ENCODE measurements around the gene OR52B6.
"Not testable (repeated sequence)": the region's sequence is repeated elsewhere in the genome, so short reads cannot be mapped to it uniquely, and the experiment has no call there.

Gene OR52B6

GRCh38 chr11:5564259-5565019, 16.2 kb upstream of the OR52B6 start:
- Histone ChIP-seq H3K36me3 (ENCODE audit: control insufficient read depth, insufficient read depth, low read length) (no peaks in the 10 kb centered on the region), H3K4me1 (ENCODE audit: control insufficient read depth, insufficient read depth, low read length) (no peaks in the 10 kb centered on the region), H3K27ac (ENCODE audit: low read depth, low read length) (no peak overlapping the region), H3K9ac (ENCODE audit: low read length) (no peak overlapping the region), H3K27me3 (ENCODE audit: control insufficient read depth, insufficient read depth, low read length) (no peaks in the 10 kb centered on the region), H3K4me3 (ENCODE audit: low read length) (no peak overlapping the region)

GRCh38 chr11:5574654-5575053, 6.0 kb upstream of the OR52B6 start:
- H3K4me3 ChIP-seq (ENCODE audit: low read length), result no peak overlapping the region
- H3K9ac ChIP-seq (ENCODE audit: low read length), result no peak overlapping the region
- no peaks in the 10 kb centered on the region for H3K36me3 ChIP-seq (ENCODE audit: control insufficient read depth, insufficient read depth, low read length)
- H3K27ac ChIP-seq (ENCODE audit: low read depth, low read length), result no peak overlapping the region
- H3K4me1 ChIP-seq (ENCODE audit: control insufficient read depth, insufficient read depth, low read length), result no peaks in the 10 kb centered on the region
- no peaks in the 10 kb centered on the region for H3K27me3 ChIP-seq (ENCODE audit: control insufficient read depth, insufficient read depth, low read length)

- Histone ChIP-seq H3K27ac (ENCODE audit: low read depth, low read length) (no peak overlapping the region), H3K4me1 (ENCODE audit: control insufficient read depth, insufficient read depth, low read length) (no peaks in the 10 kb centered on the region), H3K4me3 (ENCODE audit: low read length) (no peak overlapping the region), H3K9ac (ENCODE audit: low read length) (no peak overlapping the region), H3K36me3 (ENCODE audit: control insufficient read depth, insufficient read depth, low read length) (no peaks in the 10 kb centered on the region), H3K27me3 (ENCODE audit: control insufficient read depth, insufficient read depth, low read length) (no peaks in the 10 kb centered on the region)
Measured at GRCh38 chr11:5575152-5575551, 5.5 kb upstream of the OR52B6 start.

DNA sequence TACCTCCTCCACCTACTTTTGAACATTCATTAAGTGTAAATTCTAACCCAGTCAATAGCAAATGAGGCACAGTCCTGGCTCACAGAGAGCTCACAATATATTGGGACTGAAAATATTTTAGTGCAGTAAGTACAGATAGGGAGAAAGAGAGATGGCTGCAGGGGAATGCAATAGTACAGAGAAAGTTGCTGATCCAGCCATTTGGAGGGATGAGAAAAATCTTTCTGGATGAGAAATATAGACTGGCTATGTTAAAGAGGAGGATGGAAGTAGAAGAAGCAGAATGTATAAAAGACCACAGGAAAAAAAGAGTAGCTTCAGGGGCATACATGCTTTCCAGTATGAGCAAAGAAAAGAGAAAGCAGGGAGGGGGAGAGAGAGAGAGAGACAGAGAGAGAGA, 3.6 kb upstream of the OR52B6 start:
- no peak overlapping the region for H3K9ac ChIP-seq (ENCODE audit: low read length)
- H3K4me3 ChIP-seq (ENCODE audit: low read length), result no peak overlapping the region
- H3K36me3 ChIP-seq (ENCODE audit: control insufficient read depth, insufficient read depth, low read length), result no peaks in the 10 kb centered on the region
- H3K4me1 ChIP-seq (ENCODE audit: control insufficient read depth, insufficient read depth, low read length), result no peaks in the 10 kb centered on the region
- H3K27me3 ChIP-seq (ENCODE audit: control insufficient read depth, insufficient read depth, low read length), result no peaks in the 10 kb centered on the region
- no peak overlapping the region for H3K27ac ChIP-seq (ENCODE audit: low read depth, low read length)

DNA sequence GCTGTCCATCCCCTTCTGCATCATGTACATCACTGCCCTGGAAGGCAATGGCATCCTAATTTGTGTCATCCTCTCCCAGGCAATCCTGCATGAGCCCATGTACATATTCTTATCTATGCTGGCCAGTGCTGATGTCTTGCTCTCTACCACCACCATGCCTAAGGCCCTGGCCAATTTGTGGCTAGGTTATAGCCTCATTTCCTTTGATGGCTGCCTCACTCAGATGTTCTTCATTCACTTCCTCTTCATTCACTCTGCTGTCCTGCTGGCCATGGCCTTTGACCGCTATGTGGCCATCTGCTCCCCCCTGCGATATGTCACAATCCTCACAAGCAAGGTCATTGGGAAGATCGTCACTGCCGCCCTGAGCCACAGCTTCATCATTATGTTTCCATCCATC, 337 bp downstream of the OR52B6 start:
- Histone ChIP-seq H3K27me3 (ENCODE audit: control insufficient read depth, insufficient read depth, low read length) (no peaks in the 10 kb centered on the region), H3K4me3 (ENCODE audit: low read length) (no peak overlapping the region), H3K9ac (ENCODE audit: low read length) (no peak overlapping the region), H3K36me3 (ENCODE audit: control insufficient read depth, insufficient read depth, low read length) (no peaks in the 10 kb centered on the region), H3K27ac (ENCODE audit: low read depth, low read length) (no peak overlapping the region), H3K4me1 (ENCODE audit: control insufficient read depth, insufficient read depth, low read length) (no peaks in the 10 kb centered on the region)

DNA sequence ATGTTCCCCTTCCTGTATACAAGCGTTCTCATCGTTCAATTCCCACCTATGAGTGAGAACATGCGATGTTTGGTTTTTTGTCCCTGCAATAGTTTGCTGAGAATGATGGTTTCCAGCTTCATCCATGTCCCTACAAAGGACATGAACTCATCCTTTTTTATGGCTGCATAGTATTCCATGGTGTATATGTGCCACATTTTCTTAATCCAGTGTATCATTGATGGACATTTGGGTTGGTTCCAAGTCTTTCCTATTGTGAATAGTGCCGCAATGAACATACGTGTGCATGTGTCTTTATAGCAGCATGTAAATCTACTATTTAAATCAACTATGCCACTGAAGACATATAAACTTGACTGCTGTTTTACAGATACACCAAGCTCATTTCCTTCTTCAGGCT, 3.8 kb downstream of the OR52B6 start:
- not testable (repeated sequence) for H3K4me1 ChIP-seq (ENCODE audit: control insufficient read depth, insufficient read depth, low read length); H3K4me3 ChIP-seq (ENCODE audit: low read length); H3K9ac ChIP-seq (ENCODE audit: low read length); H3K27me3 ChIP-seq (ENCODE audit: control insufficient read depth, insufficient read depth, low read length); H3K27ac ChIP-seq (ENCODE audit: low read depth, low read length); H3K36me3 ChIP-seq (ENCODE audit: control insufficient read depth, insufficient read depth, low read length)

DNA sequence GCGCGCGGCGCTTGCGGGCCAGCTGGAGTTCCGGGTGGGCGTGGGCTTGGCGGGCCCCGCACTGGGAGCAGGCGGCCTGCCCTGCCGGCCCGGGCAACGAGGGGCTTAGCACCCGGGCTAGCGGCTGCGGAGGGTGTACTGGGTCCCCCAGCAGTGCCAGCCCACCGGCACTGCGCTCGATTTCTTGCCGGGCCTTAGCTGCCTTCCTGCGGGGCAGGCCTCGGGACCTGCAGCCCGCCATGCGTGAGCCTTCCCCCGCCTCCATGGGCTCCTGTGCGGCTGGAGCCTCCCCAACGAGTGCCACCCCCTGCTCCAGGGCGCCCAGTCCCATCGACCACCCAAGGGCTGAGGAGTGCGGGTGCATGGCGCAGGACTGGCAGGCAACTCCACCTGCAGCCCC, 9.2 kb downstream of the OR52B6 start:
- not testable (repeated sequence) for H3K9ac ChIP-seq (ENCODE audit: low read length); H3K4me1 ChIP-seq (ENCODE audit: control insufficient read depth, insufficient read depth, low read length); H3K4me3 ChIP-seq (ENCODE audit: low read length); H3K36me3 ChIP-seq (ENCODE audit: control insufficient read depth, insufficient read depth, low read length); H3K27ac ChIP-seq (ENCODE audit: low read depth, low read length); H3K27me3 ChIP-seq (ENCODE audit: control insufficient read depth, insufficient read depth, low read length)

DNA sequence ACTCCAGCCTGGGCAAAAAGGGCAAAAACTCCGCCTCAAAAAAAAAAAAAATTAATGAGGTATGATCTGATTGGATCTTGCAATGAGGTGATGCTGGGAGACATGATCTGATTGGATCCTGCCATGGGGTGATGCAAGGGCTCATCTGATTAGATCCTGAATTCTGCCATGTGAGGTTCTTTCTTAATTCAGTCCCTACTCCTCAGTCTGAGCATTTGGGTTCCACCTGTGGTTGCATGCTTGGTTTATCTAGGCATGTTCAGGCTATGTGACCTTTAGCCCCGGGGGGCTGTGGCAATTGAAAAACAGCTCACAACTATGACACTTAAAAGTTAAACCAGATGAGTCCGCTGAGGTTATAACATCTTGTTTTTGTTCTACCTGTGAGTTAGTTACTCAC, 10.9 kb downstream of the OR52B6 start:
- no peaks in the 10 kb centered on the region for H3K4me1 ChIP-seq (ENCODE audit: control insufficient read depth, insufficient read depth, low read length)
- no peak overlapping the region for H3K27ac ChIP-seq (ENCODE audit: low read depth, low read length)
- H3K9ac ChIP-seq (ENCODE audit: low read length), result no peak overlapping the region
- no peaks in the 10 kb centered on the region for H3K27me3 ChIP-seq (ENCODE audit: control insufficient read depth, insufficient read depth, low read length)
- H3K36me3 ChIP-seq (ENCODE audit: control insufficient read depth, insufficient read depth, low read length), result no peaks in the 10 kb centered on the region
- H3K4me3 ChIP-seq (ENCODE audit: low read length), result no peak overlapping the region

DNA sequence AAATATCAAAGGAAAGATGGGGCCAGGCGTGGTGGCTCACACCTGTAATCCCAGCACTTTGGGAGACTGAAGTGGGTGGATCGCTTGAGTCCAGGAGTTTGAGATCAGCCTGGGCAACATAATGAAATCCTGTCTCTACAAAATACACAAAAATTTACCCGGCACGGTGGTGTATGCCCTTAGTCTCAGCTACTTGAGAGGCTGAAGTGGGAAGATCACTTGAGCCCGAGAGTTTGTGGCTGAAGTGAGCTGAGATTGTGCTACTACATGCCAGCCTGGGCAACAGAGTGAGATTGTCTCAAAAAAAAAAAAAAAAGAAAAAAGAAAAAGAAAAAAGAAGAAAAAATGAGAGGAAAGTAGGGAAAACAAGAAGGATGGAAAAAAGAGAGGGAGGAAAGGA, 11.9 kb downstream of the OR52B6 start:
- Histone ChIP-seq H3K4me1 (ENCODE audit: control insufficient read depth, insufficient read depth, low read length) (no peaks in the 10 kb centered on the region), H3K36me3 (ENCODE audit: control insufficient read depth, insufficient read depth, low read length) (no peaks in the 10 kb centered on the region), H3K27me3 (ENCODE audit: control insufficient read depth, insufficient read depth, low read length) (no peaks in the 10 kb centered on the region), H3K9ac (ENCODE audit: low read length) (no peak overlapping the region), H3K27ac (ENCODE audit: low read depth, low read length) (no peak overlapping the region), H3K4me3 (ENCODE audit: low read length) (no peak overlapping the region)

DNA sequence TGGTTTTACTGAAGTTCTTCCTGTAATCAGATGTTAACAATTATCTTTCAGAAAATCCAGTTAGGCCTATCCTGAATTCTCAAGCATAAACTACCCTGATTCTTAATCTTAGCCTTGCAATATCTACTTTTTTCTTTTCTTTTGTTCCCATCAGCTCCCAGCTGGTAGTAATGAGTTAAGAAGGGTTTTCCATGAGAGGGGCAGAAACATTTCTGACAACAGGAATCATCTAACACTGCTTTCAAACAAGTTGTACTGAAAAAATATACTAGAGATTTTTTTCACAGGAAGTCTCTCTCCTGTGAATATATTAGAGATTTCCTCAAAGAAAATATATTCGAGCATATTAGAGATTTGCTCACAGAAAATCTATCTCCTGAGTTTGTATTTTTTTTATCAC, 12.5 kb downstream of the OR52B6 start:
- no peak overlapping the region for H3K27ac ChIP-seq (ENCODE audit: low read depth, low read length)
- H3K4me3 ChIP-seq (ENCODE audit: low read length), result no peak overlapping the region
- H3K4me1 ChIP-seq (ENCODE audit: control insufficient read depth, insufficient read depth, low read length), result no peaks in the 10 kb centered on the region
- H3K27me3 ChIP-seq (ENCODE audit: control insufficient read depth, insufficient read depth, low read length), result no peaks in the 10 kb centered on the region
- no peaks in the 10 kb centered on the region for H3K36me3 ChIP-seq (ENCODE audit: control insufficient read depth, insufficient read depth, low read length)
- no peak overlapping the region for H3K9ac ChIP-seq (ENCODE audit: low read length)

DNA sequence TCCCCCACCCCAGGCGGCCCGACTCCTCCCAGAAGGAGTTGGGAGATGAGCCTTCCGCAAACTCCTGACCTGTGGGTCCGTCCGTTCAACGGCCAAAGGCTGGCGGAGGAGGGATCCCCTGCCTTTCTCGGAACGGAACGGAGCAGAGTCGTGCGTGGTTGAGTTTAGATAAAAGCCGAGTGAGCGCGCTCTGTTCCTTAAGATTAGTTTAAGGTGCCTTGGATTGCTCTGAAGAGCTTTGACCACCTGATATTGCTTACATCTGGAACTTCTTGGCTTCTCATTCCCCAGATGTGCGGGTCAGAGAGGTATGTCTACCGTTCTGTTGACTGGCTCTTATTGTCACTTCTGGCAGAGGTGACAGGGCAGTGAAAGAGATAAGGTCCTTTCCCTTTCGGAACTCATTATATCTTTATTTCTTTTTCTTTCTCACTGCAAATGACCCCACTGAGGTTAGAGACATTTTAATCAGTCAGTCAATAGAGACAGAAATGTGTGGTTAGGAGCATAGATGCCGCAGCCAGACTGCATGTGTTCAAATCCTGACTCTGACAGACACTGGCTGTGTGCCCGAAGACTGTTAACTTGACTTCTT, 16.0 kb downstream of the OR52B6 start, which contains the start of gene TRIM6:
TRIM6 (plus strand) TSS at position 31 of the 595 bp plus-strand sequence; CDS start at position 292, 261 bp downstream.
- Histone ChIP-seq H3K27ac (ENCODE audit: low read depth, low read length) (peak within 1 kb of the TSS; percentile 79), H3K4me1 (ENCODE audit: control insufficient read depth, insufficient read depth, low read length) (peaks cover 2% of the 10 kb centered on the region), H3K36me3 (ENCODE audit: control insufficient read depth, insufficient read depth, low read length) (no peaks in the 10 kb centered on the region), H3K4me3 (ENCODE audit: low read length) (peak within 1 kb of the TSS; percentile 76), H3K27me3 (ENCODE audit: control insufficient read depth, insufficient read depth, low read length) (no peaks in the 10 kb centered on the region), H3K9ac (ENCODE audit: low read length) (peak within 1 kb of the TSS; percentile 46)

GRCh38 chr11:5597953-5598352, 17.3 kb downstream of the OR52B6 start:
- Histone ChIP-seq H3K27me3 (ENCODE audit: control insufficient read depth, insufficient read depth, low read length) (no peaks in the 10 kb centered on the region), H3K4me1 (ENCODE audit: control insufficient read depth, insufficient read depth, low read length) (peaks cover 2% of the 10 kb centered on the region), H3K9ac (ENCODE audit: low read length) (no peak overlapping the region), H3K36me3 (ENCODE audit: control insufficient read depth, insufficient read depth, low read length) (no peaks in the 10 kb centered on the region), H3K4me3 (ENCODE audit: low read length) (no peak overlapping the region), H3K27ac (ENCODE audit: low read depth, low read length) (no peak overlapping the region)

DNA sequence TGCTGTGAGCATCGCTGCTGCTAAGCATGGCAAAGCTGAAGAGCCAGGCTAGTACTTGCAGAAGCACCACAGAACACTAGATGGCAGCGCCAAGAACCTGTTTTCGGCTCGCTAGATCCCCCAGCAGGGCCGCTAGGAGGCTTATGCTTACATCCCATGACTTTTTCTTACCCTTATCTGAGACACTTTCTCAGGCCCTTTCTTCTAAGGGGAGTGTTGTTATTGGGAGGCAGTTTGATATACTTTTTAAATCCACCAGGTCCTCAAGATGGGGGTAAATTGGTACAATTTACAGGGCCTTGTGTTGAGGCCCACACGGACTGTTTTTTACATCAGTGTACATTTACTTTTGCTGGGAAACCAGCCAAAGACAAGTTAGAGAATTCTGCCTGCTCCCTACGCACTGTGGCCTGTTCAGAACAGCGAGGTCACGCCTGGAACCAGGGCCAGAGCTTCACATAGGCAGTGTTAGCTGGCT, 19.7 kb downstream of the OR52B6 start:
- Histone ChIP-seq H3K27ac (ENCODE audit: low read depth, low read length) (peak overlapping the region; percentile 58), H3K27me3 (ENCODE audit: control insufficient read depth, insufficient read depth, low read length) (no peaks in the 10 kb centered on the region), H3K4me1 (ENCODE audit: control insufficient read depth, insufficient read depth, low read length) (peaks cover 2% of the 10 kb centered on the region), H3K36me3 (ENCODE audit: control insufficient read depth, insufficient read depth, low read length) (no peaks in the 10 kb centered on the region), H3K9ac (ENCODE audit: low read length) (no peak overlapping the region), H3K4me3 (ENCODE audit: low read length) (no peak overlapping the region)
